ENCODE results near the gene RRN3. TPM values are rescaled to one million over a fixed set of nuclear protein-coding genes. Genes with fewer than 3 reads are reported as not detected.
"Not testable (repeated sequence)": the region's sequence is repeated elsewhere in the genome, so short reads cannot be mapped to it uniquely, and the experiment has no call there.

Gene RRN3
- total RNA-seq, 1 experiment from 2014 or later: 40.9 TPM

DNA sequence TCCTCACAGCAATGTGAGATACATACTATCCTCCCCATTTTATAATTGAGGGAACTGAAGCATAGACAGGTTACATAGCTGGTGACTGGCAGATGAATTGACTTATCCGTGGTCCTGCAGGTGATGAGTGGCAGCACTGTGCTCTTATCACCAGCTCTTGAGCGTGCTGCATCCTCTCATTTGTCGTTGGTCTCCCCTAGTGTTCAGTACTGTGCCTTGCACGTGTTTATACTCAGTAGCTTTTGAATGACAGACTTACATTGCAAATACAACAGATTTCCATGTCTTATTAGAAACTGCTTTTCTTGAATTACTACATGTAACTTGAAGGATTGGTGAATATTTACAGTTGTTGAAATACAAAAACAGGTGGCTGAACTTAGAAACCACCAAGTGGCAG, 71.9 kb downstream of the RRN3 start:
- H4K5ac ChIP-seq (ENCODE audit: insufficient read length, low read depth, low read length); H2BK12ac ChIP-seq (ENCODE audit: insufficient read length, low read depth, low read length); H2AK5ac ChIP-seq (ENCODE audit: insufficient read length, low read length); H4K91ac ChIP-seq (ENCODE audit: insufficient read length, low read depth, low read length); H3K4me1 ChIP-seq (ENCODE audit: insufficient read depth, low read length); H3K27me3 Mint-ChIP-seq (ENCODE audit: low read depth); H3K56ac ChIP-seq (ENCODE audit: insufficient read length, low read depth, low read length); H3K27ac Mint-ChIP-seq; H3K4ac ChIP-seq (ENCODE audit: low read depth, low read length); H4K8ac ChIP-seq (replicated peaks; ENCODE audit: insufficient read length, low read depth, low read length); H3K23me2 ChIP-seq (ENCODE audit: insufficient read length, low read depth, low read length, poor library complexity, severe bottlenecking); H2AFZ ChIP-seq (ENCODE audit: low read length); H3K9me3 Mint-ChIP-seq; H3K27ac ChIP-seq (ENCODE audit: insufficient read length, low read depth, low read length); H3K27me3 ChIP-seq (ENCODE audit: insufficient read depth, low read length); H2BK5ac ChIP-seq (ENCODE audit: insufficient read length, low read length); H3K14ac ChIP-seq (ENCODE audit: insufficient read depth, low read length); H3K4me1 Mint-ChIP-seq; H3T11ph ChIP-seq (ENCODE audit: low read length); H3K79me2 ChIP-seq (ENCODE audit: insufficient read depth, low read length); H3K4me2 ChIP-seq (ENCODE audit: insufficient read depth, insufficient read length, low read length); H3K23ac ChIP-seq (ENCODE audit: insufficient read length, low read depth, low read length); H3K79me1 ChIP-seq (ENCODE audit: insufficient read depth, low read depth, low read length, poor library complexity, severe bottlenecking); H3K9ac ChIP-seq (ENCODE audit: extremely low read depth, insufficient read length, low read length); H2BK15ac ChIP-seq (ENCODE audit: low read depth, low read length); H3K18ac ChIP-seq (ENCODE audit: insufficient read length, low read depth, low read length); H4K20me1 ChIP-seq (ENCODE audit: control insufficient read depth, insufficient read depth, insufficient read length); H3K4me3 Mint-ChIP-seq; H2BK120ac ChIP-seq (ENCODE audit: low read depth, low read length, poor library complexity, severe bottlenecking); H2BK20ac ChIP-seq (ENCODE audit: low read depth, low read length, poor library complexity, severe bottlenecking); H3K9me3 ChIP-seq (ENCODE audit: control insufficient read depth, low read depth, low read length): not testable (repeated sequence)
- DNase-seq: peak; percentile 62
- WGBS (ENCODE audit: extremely low coverage, insufficient read length, low lambda C conversion rate): no CpG with 5 or more reads among the region's 4 CpGs
- TF ChIP-seq CTCF (conservative IDR thresholded peaks at IDR 0.05): peak; percentile 69
- peaks cover 29 to 75% (median 61%) of the 10 kb centered on the region in 3 experiments for H3K36me3 Mint-ChIP-seq (ENCODE audit: insufficient read depth in 1 of 3, low read depth in 3 of 3)

DNA sequence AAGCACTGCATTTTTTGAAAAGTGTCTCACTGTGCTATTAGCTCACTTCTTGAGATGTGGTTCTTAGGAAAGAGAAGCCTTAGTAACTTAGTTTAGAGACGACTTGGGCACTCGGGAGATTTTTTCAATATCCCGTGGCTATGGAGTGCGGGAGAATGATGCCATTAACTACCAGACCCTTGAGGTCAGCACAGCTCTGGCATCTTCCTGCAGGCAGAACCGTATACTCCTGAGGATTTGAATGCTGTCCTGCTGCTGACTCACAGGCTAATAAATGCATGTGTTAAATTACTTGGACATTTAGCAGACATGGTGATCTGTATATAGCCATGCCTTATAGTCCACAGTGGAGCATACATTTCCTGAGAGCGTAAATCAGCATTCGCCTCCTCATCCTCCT, 72.6 kb downstream of the RRN3 start:
- H3K79me2 ChIP-seq (ENCODE audit: insufficient read depth, low read length); H3K27ac ChIP-seq (ENCODE audit: insufficient read length, low read depth, low read length); H2BK5ac ChIP-seq (ENCODE audit: insufficient read length, low read length); H3K18ac ChIP-seq (ENCODE audit: insufficient read length, low read depth, low read length); H4K20me1 ChIP-seq (ENCODE audit: control insufficient read depth, insufficient read depth, insufficient read length); H2BK12ac ChIP-seq (ENCODE audit: insufficient read length, low read depth, low read length); H4K8ac ChIP-seq (replicated peaks; ENCODE audit: insufficient read length, low read depth, low read length); H3K4me2 ChIP-seq (ENCODE audit: insufficient read depth, insufficient read length, low read length); H3K27me3 ChIP-seq (ENCODE audit: insufficient read depth, low read length); H2AK5ac ChIP-seq (ENCODE audit: insufficient read length, low read length); H2AFZ ChIP-seq (ENCODE audit: low read length); H3K79me1 ChIP-seq (ENCODE audit: insufficient read depth, low read depth, low read length, poor library complexity, severe bottlenecking); H4K5ac ChIP-seq (ENCODE audit: insufficient read length, low read depth, low read length); H3K14ac ChIP-seq (ENCODE audit: insufficient read depth, low read length); H2BK120ac ChIP-seq (ENCODE audit: low read depth, low read length, poor library complexity, severe bottlenecking); H3K9ac ChIP-seq (ENCODE audit: extremely low read depth, insufficient read length, low read length); H3K4ac ChIP-seq (ENCODE audit: low read depth, low read length); H3K9me3 Mint-ChIP-seq; H3K4me1 ChIP-seq (ENCODE audit: insufficient read depth, low read length); H3T11ph ChIP-seq (ENCODE audit: low read length); H4K91ac ChIP-seq (ENCODE audit: insufficient read length, low read depth, low read length); H3K9me3 ChIP-seq (ENCODE audit: control insufficient read depth, low read depth, low read length); DNase-seq; H2BK15ac ChIP-seq (ENCODE audit: low read depth, low read length); H3K4me1 Mint-ChIP-seq; H3K23ac ChIP-seq (ENCODE audit: insufficient read length, low read depth, low read length); H3K4me3 Mint-ChIP-seq; H3K23me2 ChIP-seq (ENCODE audit: insufficient read length, low read depth, low read length, poor library complexity, severe bottlenecking); H3K27ac Mint-ChIP-seq; H3K27me3 Mint-ChIP-seq (ENCODE audit: low read depth); H3K56ac ChIP-seq (ENCODE audit: insufficient read length, low read depth, low read length); H2BK20ac ChIP-seq (ENCODE audit: low read depth, low read length, poor library complexity, severe bottlenecking): not testable (repeated sequence)
- no CpG with 5 or more reads among the region's 7 CpGs for WGBS (ENCODE audit: extremely low coverage, insufficient read length, low lambda C conversion rate)
- H3K36me3 Mint-ChIP-seq (ENCODE audit: insufficient read depth in 1 of 3, low read depth in 3 of 3): peaks cover 33 to 73% (median 64%) of the 10 kb centered on the region in 3 experiments

All from H9 (cell line).